Stimulated activated naive CD4-positive, alpha-beta T cell (primary cell): ENCODE measurements around the gene TTLL10.
A peak's percentile ranks its signal among the peaks of the same experiment; 100 is the strongest.

Source experiments
- DNase-seq, 6 experiments: peaks; one replicate each; lab custom pipeline; 2025; lab: John Stamatoyannopoulos, UW

The TTLL10 gene

GRCh38 chr1:1222575-1223225 lies 49.0 kb downstream of the TTLL10 start:
- no peak for DNase-seq

GRCh38 chr1:1223321-1223720 lies 49.6 kb downstream of the TTLL10 start:
- DNase-seq = no peak

- DNase-seq = no peak
These were observed 50.2 kb downstream of the TTLL10 start for GRCh38 chr1:1223891-1224290.

- DNase-seq = no peak
These were observed 51.7 kb downstream of the TTLL10 start for GRCh38 chr1:1225238-1225845.

GRCh38 chr1:1225913-1226312 lies 52.2 kb downstream of the TTLL10 start:
- no peak for DNase-seq

- no peak for DNase-seq
These were observed 53.1 kb downstream of the TTLL10 start for GRCh38 chr1:1226566-1227362.

- no peak for DNase-seq
These were observed 53.7 kb downstream of the TTLL10 start for GRCh38 chr1:1227386-1227785.

GRCh38 chr1:1228187-1228586 lies 54.5 kb downstream of the TTLL10 start:
- DNase-seq = no peak

GRCh38 chr1:1228596-1229321 lies 55.1 kb downstream of the TTLL10 start:
- DNase-seq = no peak

GRCh38 chr1:1229770-1230169 lies 56.1 kb downstream of the TTLL10 start:
- no peak for DNase-seq

- DNase-seq = no peak
These were observed 57.1 kb downstream of the TTLL10 start for GRCh38 chr1:1230656-1231399.

- peak; percentile 93 to 96 (median 94) for DNase-seq
These were observed 57.9 kb downstream of the TTLL10 start, which contains the start of gene SDF4 for GRCh38 chr1:1231400-1232207. Gene SDF4 (minus strand): TSS chr1:1232001. CDS start chr1:1228772, 3,229 bp downstream.

- peak in 1 of 6 experiments; percentile 77 for DNase-seq
These were observed 58.6 kb downstream of the TTLL10 start, which contains the start of gene B3GALT6 for GRCh38 chr1:1232208-1232795. Gene B3GALT6 (plus strand): TSS chr1:1232237. CDS start chr1:1232279, 42 bp downstream.

- DNase-seq = no peak
These were observed 59.3 kb downstream of the TTLL10 start for GRCh38 chr1:1232796-1233566.

GRCh38 chr1:1233567-1233892 lies 59.9 kb downstream of the TTLL10 start:
- no peak for DNase-seq

GRCh38 chr1:1234180-1234808 lies 60.6 kb downstream of the TTLL10 start:
- DNase-seq = no peak

GRCh38 chr1:1235016-1235744 lies 61.5 kb downstream of the TTLL10 start:
- DNase-seq = no peak

GRCh38 chr1:1236176-1236763 lies 62.6 kb downstream of the TTLL10 start:
- DNase-seq = no peak
